ENCODE results near the gene GMPPA.
A peak's percentile ranks its signal among the peaks of the same experiment; 100 is the strongest.

GMPPA gene

DNA sequence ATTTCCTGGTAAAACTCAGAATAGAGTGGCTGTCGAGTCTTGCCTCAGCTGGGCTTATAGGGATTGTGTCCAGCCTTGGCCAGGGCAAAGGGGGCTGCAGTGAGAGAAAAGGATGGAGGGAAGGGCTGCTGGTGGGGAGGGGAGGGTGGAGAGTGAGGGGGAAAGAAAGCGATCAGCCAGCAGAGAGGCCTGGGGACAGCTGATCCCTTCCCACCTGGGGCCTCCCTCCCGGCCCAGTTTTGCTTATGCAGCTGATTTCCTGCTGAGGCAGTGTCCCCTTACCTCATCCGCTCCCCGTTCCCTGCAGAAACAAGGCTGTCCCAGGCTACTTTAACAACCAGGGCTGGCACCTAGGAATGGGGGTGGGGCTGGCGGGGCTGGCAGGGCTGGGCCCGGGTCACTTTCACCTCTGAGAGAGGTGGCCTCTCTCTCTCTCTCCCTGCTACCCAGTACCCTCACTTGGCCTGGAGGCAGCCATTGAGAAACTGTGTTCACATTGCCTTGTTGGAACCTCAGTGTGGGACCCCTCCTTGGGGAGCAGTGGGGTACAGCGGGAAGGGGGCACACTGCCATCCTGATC lies 12.2 kb upstream of the GMPPA start:
- no peak for DNase-seq (ENCODE audit: extremely low read depth, low read depth)
- H3K4me3 ChIP-seq (replicated peaks; ENCODE audit: low read depth, low read length), result no peak overlapping the region
- TF ChIP-seq, protein P1, sequence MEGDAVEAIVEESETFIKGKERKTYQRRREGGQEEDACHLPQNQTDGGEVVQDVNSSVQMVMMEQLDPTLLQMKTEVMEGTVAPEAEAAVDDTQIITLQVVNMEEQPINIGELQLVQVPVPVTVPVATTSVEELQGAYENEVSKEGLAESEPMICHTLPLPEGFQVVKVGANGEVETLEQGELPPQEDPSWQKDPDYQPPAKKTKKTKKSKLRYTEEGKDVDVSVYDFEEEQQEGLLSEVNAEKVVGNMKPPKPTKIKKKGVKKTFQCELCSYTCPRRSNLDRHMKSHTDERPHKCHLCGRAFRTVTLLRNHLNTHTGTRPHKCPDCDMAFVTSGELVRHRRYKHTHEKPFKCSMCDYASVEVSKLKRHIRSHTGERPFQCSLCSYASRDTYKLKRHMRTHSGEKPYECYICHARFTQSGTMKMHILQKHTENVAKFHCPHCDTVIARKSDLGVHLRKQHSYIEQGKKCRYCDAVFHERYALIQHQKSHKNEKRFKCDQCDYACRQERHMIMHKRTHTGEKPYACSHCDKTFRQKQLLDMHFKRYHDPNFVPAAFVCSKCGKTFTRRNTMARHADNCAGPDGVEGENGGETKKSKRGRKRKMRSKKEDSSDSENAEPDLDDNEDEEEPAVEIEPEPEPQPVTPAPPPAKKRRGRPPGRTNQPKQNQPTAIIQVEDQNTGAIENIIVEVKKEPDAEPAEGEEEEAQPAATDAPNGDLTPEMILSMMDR (IDR thresholded peaks at IDR 0.05; ENCODE audit: low read depth, low read length, missing control alignments), result no peak

DNA sequence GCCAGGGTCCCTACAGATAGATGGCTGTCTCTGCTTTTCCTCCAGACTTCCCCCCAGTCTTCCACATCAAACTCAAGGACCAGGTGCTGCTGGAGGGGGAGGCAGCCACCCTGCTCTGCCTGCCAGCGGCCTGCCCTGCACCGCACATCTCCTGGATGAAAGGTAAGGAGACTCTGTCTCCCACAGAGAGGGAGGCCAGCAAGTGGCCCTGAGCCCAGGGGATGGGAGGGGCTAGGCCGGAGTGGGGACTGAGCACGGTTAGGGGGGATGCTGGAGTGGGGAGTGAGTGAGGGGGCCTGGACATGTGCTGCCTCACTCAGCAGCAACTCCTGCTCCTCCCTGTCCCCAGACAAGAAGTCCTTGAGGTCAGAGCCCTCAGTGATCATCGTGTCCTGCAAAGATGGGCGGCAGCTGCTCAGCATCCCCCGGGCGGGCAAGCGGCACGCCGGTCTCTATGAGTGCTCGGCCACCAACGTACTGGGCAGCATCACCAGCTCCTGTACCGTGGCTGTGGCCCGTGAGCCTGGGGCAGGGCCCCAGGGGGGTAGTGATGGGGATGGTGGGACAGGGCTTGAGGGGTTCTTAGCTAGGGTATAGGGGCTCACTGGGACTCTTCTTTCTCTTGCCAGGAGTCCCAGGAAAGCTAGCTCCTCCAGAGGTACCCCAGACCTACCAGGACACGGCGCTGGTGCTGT lies 10.4 kb upstream of the GMPPA start:
- TF ChIP-seq, protein P1 (IDR thresholded peaks at IDR 0.05; ENCODE audit: low read depth, low read length, missing control alignments), result no peak
- DNase-seq (ENCODE audit: extremely low read depth, low read depth), result no peak
- H3K4me3 ChIP-seq (replicated peaks; ENCODE audit: low read depth, low read length), result no peak overlapping the region

GRCh38 chr2:219488844-219489194 lies 9.9 kb upstream of the GMPPA start:
- DNase-seq (ENCODE audit: extremely low read depth, low read depth), result no peak
- TF ChIP-seq, protein P1 (IDR thresholded peaks at IDR 0.05; ENCODE audit: low read depth, low read length, missing control alignments), result no peak
- H3K4me3 ChIP-seq (replicated peaks; ENCODE audit: low read depth, low read length), result no peak overlapping the region

- no peak for DNase-seq (ENCODE audit: extremely low read depth, low read depth)
- TF ChIP-seq, protein P1 (IDR thresholded peaks at IDR 0.05; ENCODE audit: low read depth, low read length, missing control alignments), result no peak
- H3K4me3 ChIP-seq (replicated peaks; ENCODE audit: low read depth, low read length), result no peak overlapping the region
Observed at GRCh38 chr2:219489315-219489714, 9.4 kb upstream of the GMPPA start.

DNA sequence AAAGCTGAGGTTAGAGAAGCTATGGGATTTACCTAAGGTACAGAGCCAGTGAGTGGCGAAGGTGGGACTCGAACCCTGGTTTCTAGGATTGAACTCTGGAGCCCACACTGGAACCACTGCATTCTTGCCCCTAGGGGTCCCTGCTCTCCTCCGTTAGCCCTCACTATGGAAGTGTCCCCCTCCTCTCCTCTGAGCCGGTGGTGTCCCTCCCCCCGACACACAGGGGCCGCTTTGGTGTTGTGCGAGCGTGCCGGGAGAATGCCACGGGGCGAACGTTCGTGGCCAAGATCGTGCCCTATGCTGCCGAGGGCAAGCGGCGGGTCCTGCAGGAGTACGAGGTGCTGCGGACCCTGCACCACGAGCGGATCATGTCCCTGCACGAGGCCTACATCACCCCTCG lies 8.5 kb upstream of the GMPPA start:
- TF ChIP-seq, protein P1 (IDR thresholded peaks at IDR 0.05; ENCODE audit: low read depth, low read length, missing control alignments), result peak; percentile 13
- no peak for DNase-seq (ENCODE audit: extremely low read depth, low read depth)
- no peak overlapping the region for H3K4me3 ChIP-seq (replicated peaks; ENCODE audit: low read depth, low read length)

DNA sequence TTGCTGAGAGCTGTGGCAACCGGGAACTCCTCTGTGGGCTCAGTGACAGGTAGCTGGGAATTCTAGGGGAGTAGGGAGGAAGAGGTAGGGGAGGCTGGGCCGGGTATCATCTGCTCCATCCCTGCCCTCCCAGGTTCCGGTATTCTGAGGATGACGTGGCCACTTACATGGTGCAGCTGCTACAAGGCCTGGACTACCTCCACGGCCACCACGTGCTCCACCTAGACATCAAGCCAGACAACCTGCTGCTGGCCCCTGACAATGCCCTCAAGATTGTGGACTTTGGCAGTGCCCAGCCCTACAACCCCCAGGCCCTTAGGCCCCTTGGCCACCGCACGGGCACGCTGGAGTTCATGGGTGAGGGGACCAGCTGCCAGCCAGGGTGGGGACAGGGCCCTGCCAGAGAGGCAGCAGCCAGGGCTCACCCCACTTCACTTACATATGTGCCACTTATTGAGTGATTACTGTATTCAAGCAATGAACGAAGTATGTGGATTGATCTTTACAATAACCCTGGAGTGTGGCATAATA lies 8.0 kb upstream of the GMPPA start:
- no peak overlapping the region for H3K4me3 ChIP-seq (replicated peaks; ENCODE audit: low read depth, low read length)
- no peak for DNase-seq (ENCODE audit: extremely low read depth, low read depth)
- TF ChIP-seq, protein P1 (IDR thresholded peaks at IDR 0.05; ENCODE audit: low read depth, low read length, missing control alignments), result no peak
